Osteoblast (primary cell): Measurements from ENCODE around the gene PFKL. TPM values are rescaled to one million over a fixed set of nuclear protein-coding genes. Genes with fewer than 3 reads are reported as not detected.

Source experiments
- DNase-seq: peaks from one replicate; pipeline ENCODE4 v3.0.0; 2011; ENCODE audit warnings: low spot score, mixed read lengths; ENCODE audit not compliant: insufficient read length; ENCODE audit errors: missing footprints
- H2AFZ ChIP-seq: 2 replicates; pipeline ENCODE4 v1.6.0; 2011; ENCODE audit warnings: mild to moderate bottlenecking, low read length
- H3K27ac ChIP-seq: 2 replicates; pipeline ENCODE4 v1.5.1; 2011; ENCODE audit warnings: mild to moderate bottlenecking, low read depth, low read length, moderate library complexity
- H3K27me3 ChIP-seq: 2 replicates; pipeline ENCODE4 v1.6.0; 2012; ENCODE audit warnings: mild to moderate bottlenecking, control low read depth, inconsistent platforms, low read length, moderate library complexity; ENCODE audit not compliant: insufficient read depth
- H3K36me3 ChIP-seq: 2 replicates; pipeline ENCODE4 v1.5.1; 2011; ENCODE audit warnings: mild to moderate bottlenecking, low read length, control low read depth, moderate library complexity; ENCODE audit not compliant: insufficient read depth
- H3K4me1 ChIP-seq: 2 replicates; pipeline ENCODE4 v1.5.1; 2011; ENCODE audit warnings: mild to moderate bottlenecking, low read length, control low read depth, moderate library complexity; ENCODE audit not compliant: insufficient read depth
- H3K4me2 ChIP-seq: 2 replicates; pipeline ENCODE4 v1.6.0; 2011; ENCODE audit warnings: mild to moderate bottlenecking, low read length; ENCODE audit not compliant: insufficient read depth
- H3K4me3 ChIP-seq: fragments of 200-600 bp; sonication (generic); 3 replicates; pipeline ENCODE4 v1.5.1; 2012; ENCODE audit warnings: mild to moderate bottlenecking, low read length, inconsistent platforms; ENCODE audit not compliant: insufficient read depth
- H3K79me2 ChIP-seq: 2 replicates; pipeline ENCODE4 v1.6.0; 2012; ENCODE audit warnings: mild to moderate bottlenecking, low read length, control low read depth, inconsistent platforms; ENCODE audit not compliant: insufficient read depth
- H3K9me3 ChIP-seq: 2 replicates; pipeline ENCODE4 v1.5.1; 2011; ENCODE audit warnings: low read depth, low read length, control low read depth
- H4K20me1 ChIP-seq: 2 replicates; pipeline ENCODE4 v1.6.0; 2012; ENCODE audit warnings: mild to moderate bottlenecking, low read length, control low read depth; ENCODE audit not compliant: insufficient read depth
- total RNA-seq: library from RNA; depleted of rRNA; stranded (reverse); fragments of >200 nt; gene quantifications from 2 replicates; pipeline ENCODE4 v1.2.3, GENCODE V29; 2012
- TF ChIP-seq, protein P1 (sequence below): IDR thresholded peaks from 2 replicates; pipeline ENCODE4 v1.5.1; 2011; ENCODE audit warnings: mild to moderate bottlenecking, low read depth, low read length, moderate library complexity; ENCODE audit errors: extremely low read depth

PFKL gene
- total RNA-seq, 1 donor: 114 TPM

DNA sequence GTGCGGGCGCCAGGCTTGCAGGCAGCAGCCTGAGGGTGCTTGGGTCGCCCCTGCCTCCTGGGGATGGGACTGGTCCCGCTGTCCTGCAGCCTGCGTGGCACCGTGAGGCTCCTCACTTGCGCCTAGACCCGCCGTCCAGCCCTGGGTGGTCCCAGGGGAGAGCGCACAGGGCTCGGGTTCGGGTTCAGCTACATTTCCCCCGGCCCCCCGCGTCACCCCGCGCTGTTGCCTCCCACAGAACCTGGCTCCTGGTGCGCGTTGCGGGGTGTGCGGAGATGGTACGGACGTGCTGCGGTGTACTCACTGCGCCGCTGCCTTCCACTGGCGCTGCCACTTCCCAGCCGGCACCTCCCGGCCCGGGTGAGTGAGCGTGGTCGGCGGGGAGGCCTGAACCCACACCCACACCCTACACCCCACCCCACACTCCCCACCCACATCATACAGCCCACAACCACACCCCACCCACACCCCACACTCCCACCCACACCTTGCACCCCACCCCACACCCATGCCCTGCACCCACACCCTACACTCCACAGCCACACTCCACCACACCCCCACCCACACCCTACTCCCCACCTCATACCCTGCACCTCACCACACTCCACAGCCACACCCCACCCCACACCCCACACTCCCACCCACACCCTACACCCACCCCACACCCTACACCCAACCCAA, 6.2 kb upstream of the PFKL start:
- DNase-seq: no peak
- Histone ChIP-seq H3K27me3 (no peaks in the 10 kb centered on the region), H3K4me3 (no peak overlapping the region), H3K27ac (no peak overlapping the region), H2AFZ (no peak overlapping the region), H3K36me3 (no peaks in the 10 kb centered on the region), H3K9me3 (no peaks in the 10 kb centered on the region), H4K20me1 (no peaks in the 10 kb centered on the region), H3K4me1 (no peaks in the 10 kb centered on the region), H3K4me2 (no peak overlapping the region), H3K79me2 (no peaks in the 10 kb centered on the region)
- TF ChIP-seq, protein P1, sequence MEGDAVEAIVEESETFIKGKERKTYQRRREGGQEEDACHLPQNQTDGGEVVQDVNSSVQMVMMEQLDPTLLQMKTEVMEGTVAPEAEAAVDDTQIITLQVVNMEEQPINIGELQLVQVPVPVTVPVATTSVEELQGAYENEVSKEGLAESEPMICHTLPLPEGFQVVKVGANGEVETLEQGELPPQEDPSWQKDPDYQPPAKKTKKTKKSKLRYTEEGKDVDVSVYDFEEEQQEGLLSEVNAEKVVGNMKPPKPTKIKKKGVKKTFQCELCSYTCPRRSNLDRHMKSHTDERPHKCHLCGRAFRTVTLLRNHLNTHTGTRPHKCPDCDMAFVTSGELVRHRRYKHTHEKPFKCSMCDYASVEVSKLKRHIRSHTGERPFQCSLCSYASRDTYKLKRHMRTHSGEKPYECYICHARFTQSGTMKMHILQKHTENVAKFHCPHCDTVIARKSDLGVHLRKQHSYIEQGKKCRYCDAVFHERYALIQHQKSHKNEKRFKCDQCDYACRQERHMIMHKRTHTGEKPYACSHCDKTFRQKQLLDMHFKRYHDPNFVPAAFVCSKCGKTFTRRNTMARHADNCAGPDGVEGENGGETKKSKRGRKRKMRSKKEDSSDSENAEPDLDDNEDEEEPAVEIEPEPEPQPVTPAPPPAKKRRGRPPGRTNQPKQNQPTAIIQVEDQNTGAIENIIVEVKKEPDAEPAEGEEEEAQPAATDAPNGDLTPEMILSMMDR: no peak

DNA sequence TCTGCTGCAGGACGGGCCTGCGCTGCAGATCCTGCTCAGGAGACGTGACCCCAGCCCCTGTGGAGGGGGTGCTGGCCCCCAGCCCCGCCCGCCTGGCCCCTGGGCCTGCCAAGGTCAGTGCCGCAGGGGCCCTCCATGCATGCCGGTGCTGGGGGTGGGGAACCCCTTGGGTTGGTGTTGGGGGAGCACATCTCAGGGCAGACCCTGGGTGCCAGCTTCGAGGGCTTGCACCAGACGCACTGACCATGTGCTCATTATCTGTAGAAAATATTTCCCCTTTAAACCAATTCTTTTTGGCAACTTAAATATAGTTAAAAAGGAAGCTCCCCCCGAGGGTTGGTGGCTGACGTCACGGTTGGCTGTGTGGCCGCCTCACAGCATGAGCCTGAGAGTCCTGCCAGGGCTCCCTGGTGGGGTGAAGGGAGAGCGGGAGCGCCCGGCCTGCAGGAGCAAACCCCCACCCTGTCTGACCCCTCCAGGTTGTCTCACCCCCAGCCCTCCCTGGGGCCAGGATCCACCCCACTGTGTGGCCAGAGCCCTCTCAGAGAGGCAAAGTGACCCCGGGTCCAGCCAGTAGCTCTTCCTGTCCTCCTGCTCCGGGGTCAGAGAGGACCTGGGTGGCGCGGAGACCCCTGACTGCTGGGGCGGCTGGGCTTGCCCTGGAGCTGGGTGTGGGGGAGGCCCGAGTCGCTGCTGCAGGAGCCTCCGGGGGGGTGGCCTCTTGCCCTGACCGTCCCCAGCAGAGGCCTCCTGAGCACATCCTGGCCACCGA, 5.3 kb upstream of the PFKL start:
- Histone ChIP-seq H3K9me3 (no peaks in the 10 kb centered on the region), H3K79me2 (peaks cover 3% of the 10 kb centered on the region), H2AFZ (no peak overlapping the region), H3K4me2 (no peak overlapping the region), H3K36me3 (no peaks in the 10 kb centered on the region), H3K27me3 (no peaks in the 10 kb centered on the region), H3K4me3 (no peak overlapping the region), H3K4me1 (peaks cover 4% of the 10 kb centered on the region), H3K27ac (no peak overlapping the region), H4K20me1 (no peaks in the 10 kb centered on the region)
- peak; percentile 96 for DNase-seq
- TF ChIP-seq, protein P1: no peak

DNA sequence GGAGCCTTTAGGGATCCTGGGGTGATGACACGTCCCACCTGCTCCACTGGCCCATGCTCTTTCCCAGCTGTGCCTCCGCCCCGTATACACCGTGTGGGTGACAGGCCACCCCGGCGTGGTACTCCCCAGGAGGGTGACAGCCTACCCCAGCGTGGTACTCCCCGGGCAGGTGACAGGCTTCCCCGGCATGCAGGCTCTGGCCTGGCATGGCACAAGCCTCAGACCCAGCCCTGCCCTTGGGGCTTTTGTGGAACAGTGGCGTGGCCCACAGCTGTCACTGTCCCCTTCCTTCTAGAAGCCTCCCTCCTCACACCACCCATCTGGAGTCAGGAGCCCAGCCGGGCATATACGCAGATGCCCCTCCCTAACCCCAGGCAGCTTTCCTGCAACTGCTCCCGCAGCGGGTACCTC, 4.7 kb upstream of the PFKL start:
- DNase-seq: no peak
- no peak overlapping the region for H3K4me3 ChIP-seq
- H3K9me3 ChIP-seq: no peaks in the 10 kb centered on the region
- no peaks in the 10 kb centered on the region for H3K27me3 ChIP-seq
- H3K79me2 ChIP-seq: peaks cover 4% of the 10 kb centered on the region
- TF ChIP-seq, protein P1: no peak
- H3K4me2 ChIP-seq: no peak overlapping the region
- no peak overlapping the region for H3K27ac ChIP-seq
- no peaks in the 10 kb centered on the region for H3K36me3 ChIP-seq
- H3K4me1 ChIP-seq: peaks cover 4% of the 10 kb centered on the region
- H4K20me1 ChIP-seq: no peaks in the 10 kb centered on the region
- no peak overlapping the region for H2AFZ ChIP-seq

DNA sequence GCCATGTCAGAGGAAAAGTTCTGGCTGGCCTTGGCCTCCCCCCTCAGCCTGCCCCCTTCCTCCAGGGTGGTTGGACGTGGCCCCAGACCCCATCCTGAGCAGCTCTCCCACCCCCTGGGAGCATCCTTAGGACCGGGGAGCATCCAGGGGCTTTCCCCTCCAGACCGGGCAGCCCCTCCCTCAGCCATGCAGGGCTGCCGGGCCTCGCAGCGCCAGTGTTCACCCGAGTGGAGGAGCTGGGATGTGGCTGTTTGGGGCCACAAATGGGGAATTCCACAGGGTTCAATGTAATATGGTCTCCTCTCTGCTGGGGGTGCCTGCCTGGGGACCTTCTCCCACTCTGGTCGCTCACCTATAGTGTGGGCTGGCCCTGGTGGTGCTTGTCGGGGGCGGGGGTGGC, 4.2 kb upstream of the PFKL start:
- Histone ChIP-seq H3K4me1 (peaks cover 6% of the 10 kb centered on the region), H4K20me1 (peaks cover under 1% of the 10 kb centered on the region), H3K4me3 (no peak overlapping the region), H3K36me3 (no peaks in the 10 kb centered on the region), H3K27ac (no peak overlapping the region), H3K4me2 (no peak overlapping the region), H3K79me2 (peaks cover 8% of the 10 kb centered on the region), H2AFZ (no peak overlapping the region), H3K9me3 (no peaks in the 10 kb centered on the region), H3K27me3 (no peaks in the 10 kb centered on the region)
- TF ChIP-seq, protein P1: no peak
- DNase-seq: no peak
